ENCODE results near the gene MUC5B.
"Not testable (repeated sequence)": the region's sequence is repeated elsewhere in the genome, so short reads cannot be mapped to it uniquely, and the experiment has no call there.

Gene MUC5B, protein sequence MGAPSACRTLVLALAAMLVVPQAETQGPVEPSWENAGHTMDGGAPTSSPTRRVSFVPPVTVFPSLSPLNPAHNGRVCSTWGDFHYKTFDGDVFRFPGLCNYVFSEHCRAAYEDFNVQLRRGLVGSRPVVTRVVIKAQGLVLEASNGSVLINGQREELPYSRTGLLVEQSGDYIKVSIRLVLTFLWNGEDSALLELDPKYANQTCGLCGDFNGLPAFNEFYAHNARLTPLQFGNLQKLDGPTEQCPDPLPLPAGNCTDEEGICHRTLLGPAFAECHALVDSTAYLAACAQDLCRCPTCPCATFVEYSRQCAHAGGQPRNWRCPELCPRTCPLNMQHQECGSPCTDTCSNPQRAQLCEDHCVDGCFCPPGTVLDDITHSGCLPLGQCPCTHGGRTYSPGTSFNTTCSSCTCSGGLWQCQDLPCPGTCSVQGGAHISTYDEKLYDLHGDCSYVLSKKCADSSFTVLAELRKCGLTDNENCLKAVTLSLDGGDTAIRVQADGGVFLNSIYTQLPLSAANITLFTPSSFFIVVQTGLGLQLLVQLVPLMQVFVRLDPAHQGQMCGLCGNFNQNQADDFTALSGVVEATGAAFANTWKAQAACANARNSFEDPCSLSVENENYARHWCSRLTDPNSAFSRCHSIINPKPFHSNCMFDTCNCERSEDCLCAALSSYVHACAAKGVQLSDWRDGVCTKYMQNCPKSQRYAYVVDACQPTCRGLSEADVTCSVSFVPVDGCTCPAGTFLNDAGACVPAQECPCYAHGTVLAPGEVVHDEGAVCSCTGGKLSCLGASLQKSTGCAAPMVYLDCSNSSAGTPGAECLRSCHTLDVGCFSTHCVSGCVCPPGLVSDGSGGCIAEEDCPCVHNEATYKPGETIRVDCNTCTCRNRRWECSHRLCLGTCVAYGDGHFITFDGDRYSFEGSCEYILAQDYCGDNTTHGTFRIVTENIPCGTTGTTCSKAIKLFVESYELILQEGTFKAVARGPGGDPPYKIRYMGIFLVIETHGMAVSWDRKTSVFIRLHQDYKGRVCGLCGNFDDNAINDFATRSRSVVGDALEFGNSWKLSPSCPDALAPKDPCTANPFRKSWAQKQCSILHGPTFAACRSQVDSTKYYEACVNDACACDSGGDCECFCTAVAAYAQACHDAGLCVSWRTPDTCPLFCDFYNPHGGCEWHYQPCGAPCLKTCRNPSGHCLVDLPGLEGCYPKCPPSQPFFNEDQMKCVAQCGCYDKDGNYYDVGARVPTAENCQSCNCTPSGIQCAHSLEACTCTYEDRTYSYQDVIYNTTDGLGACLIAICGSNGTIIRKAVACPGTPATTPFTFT (N-terminal part only)

DNA sequence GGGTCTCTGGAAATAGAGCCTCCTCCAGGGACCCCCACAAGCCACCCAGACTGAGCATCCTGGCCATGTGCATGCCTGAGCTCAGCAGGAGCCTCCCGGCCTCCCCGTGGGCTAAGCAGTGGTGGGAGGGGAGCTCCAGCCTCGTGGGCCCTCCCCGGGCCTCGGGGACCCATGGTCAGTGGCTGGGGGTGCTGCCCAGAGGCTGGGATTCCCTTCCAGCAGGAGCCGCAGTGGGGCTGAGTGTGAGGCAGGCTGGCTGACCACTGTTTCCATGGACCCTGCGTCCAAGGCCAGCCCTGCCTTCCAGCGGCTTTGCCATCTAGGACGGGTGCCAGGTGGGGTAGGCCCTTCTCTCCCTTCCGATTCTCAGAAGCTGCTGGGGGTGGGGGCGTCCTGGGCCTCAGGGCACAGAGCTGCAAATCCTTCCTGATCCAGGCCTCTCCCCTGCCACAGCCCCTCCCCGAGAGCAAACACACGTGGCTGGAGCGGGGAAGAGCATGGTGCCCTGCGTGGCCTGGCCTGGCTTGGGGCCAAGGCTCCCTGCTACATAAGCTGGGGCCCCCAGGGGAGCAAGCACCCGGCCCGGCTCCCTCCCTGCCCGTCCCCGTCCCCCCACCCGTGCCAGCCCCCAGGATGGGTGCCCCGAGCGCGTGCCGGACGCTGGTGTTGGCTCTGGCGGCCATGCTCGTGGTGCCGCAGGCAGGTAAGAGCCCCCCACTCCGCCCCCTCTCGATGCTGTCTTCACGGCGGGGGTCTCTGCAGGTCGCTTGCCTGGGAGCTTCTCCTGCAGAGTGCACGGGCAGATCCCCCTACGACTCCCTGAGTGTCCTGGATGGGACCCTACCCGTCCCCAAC lies at the start of gene MUC5B:
Gene MUC5B (plus strand): TSS at position 576 of the 855 bp plus-strand sequence. CDS start 58 bp downstream, at position 634.
- DNase-seq (ENCODE audit: low spot score): no peak

DNA sequence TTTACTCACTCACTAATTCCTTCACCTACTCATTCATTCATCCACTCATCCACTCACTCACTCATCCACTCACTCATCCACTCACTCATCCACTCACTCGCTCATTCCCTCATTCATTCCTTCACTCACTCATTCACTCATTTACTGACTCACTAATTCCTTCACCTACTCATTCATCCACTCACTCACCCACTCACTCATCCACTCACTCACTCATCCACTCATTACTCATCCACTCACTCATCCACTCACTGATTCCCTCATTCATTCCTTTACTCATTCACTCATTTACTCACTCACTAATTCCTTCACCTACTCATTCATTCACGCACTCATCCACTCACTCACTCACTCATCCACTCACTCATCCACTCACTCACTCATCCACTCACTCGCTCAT lies 49.5 kb upstream of the MUC5B start:
- DNase-seq (ENCODE audit: low spot score): not testable (repeated sequence)

DNA sequence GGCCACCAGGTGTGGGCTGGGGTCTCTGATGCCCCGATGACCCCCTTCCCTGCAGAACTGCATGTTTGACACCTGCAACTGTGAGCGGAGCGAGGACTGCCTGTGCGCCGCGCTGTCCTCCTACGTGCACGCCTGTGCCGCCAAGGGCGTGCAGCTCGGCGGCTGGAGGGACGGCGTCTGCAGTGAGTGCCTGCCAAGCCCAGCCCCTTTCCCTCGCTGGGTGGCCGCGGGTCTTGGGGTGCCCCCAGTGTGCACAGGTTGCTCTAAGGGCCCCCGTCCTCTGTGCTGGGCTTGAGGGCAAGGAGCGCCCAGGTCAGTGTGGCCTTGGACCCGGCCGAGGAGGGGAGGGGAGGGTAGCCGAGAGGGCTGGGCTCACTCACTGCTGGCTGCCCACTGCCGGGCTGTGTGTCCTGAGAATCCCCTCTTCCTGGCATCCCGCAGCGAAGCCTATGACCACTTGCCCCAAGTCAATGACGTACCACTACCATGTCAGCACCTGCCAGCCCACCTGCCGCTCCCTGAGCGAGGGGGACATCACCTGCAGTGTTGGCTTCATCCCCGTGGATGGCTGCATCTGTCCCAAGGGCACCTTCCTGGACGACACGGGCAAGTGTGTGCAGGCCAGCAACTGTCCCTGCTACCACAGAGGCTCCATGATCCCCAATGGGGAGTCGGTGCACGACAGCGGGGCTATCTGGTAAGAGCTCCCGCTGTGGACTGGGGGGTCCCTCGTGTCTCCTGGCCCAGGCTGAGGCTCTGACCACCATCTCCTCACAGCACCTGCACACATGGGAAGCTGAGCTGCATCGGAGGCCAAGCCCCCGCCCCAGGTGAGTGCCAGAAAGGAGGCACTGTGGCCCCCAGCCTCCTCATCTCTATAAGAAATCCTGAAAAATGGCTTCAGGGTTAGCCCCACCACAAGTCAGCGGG lies 48.2 kb upstream of the MUC5B start:
- DNase-seq (ENCODE audit: low spot score): no peak

DNA sequence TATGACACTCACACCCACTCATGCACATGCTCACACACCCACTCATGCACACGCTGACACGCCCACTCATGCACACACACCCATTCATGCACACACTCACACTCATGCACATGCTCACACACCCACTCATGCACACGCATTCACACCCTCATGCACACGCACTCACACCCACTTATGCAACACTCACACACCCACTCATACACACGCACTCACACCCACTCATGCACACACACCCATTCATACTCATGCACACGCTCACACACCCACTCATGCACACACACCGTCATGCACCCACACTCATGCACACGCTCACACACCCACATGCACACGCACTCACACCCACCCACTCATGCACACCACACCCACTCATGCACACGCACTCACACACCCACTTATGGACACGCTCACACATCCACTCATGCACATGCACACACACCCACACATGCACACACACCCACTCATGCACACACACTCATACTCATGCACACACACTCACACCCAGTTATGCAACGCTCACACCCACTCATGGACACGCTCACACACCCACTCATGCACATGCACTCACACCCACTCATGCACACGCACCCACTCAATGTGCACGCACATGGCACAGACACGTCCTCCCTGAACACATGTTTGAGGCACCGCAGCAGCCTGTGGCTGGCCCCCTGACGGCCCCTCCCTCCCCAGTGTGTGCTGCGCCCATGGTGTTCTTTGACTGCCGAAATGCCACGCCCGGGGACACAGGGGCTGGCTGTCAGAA lies 47.2 kb upstream of the MUC5B start:
- no peak for DNase-seq (ENCODE audit: low spot score)

DNA sequence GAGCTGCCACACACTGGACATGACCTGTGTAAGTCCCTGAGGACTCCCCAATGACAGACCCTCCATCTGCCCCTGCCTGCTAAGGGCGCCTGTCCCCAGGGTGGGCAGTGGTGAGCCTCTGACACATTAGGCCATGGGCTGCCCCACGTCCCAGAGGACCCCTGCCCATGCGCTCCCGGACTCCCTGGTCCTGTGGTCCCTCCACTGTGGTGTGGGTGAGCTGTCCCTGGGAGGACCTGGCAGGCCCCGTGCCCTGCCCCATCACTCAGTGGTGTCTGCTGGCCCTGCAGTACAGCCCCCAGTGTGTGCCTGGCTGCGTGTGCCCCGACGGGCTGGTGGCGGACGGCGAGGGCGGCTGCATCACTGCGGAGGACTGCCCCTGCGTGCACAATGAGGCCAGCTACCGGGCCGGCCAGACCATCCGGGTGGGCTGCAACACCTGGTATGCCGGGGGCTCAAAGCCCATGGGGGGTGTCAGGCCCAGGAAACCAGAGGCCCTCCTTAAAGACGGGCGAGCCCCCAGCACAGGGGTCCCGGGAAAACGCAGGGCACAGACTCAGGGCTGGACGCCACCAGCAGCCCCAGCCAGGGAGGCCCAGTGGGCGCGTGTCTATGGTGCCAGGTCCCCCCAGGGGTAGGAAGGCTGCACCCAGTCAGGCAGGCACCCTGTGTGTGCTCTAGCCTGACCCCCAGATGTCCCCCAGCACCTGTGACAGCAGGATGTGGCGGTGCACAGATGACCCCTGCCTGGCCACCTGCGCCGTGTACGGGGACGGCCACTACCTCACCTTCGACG lies 46.4 kb upstream of the MUC5B start:
- DNase-seq (ENCODE audit: low spot score): no peak

DNA sequence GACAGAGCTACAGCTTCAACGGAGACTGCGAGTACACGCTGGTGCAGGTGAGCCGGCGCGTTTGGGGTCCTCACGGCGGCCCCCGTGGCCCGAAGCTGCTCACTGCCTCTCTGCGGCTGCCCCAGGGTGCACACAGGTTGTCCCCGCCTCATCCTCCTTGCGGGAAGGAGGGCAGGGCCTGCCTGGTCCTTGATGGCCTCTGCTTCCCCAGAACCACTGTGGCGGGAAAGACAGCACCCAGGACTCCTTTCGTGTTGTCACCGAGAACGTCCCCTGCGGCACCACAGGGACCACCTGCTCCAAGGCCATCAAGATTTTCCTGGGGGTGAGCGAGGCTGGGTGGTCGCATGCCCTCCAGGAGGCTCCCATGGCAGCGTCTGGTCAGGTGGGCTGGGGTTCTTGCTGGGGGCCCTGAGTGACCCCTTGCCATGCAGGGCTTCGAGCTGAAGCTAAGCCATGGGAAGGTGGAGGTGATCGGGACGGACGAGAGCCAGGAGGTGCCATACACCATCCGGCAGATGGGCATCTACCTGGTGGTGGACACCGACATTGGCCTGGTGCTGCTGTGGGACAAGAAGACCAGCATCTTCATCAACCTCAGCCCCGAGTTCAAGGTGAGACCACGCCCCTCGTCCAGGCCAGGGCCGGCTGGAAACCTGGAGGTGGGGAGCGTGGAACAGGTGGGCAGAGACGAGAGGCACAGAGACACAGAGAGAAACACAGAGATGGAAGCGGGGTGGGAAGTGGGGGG lies 45.7 kb upstream of the MUC5B start:
- DNase-seq (ENCODE audit: low spot score): no peak

DNA sequence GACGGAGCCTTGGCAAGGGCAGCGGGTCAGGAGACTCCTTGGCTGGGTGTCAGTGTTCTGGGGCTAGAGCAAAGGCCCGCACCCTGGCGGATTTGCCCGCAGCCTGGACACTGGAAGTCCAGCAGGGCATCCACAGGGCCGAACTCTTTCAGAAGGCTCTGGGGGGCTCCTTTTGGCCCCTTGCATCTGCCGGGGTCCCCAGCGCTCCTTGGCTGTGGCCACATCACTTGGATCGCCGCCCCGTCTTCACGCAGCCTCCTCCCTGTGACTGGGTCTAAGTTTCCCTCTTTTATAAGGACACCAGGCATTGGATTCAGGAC lies 45.1 kb upstream of the MUC5B start:
- DNase-seq (ENCODE audit: low spot score): no peak

DNA sequence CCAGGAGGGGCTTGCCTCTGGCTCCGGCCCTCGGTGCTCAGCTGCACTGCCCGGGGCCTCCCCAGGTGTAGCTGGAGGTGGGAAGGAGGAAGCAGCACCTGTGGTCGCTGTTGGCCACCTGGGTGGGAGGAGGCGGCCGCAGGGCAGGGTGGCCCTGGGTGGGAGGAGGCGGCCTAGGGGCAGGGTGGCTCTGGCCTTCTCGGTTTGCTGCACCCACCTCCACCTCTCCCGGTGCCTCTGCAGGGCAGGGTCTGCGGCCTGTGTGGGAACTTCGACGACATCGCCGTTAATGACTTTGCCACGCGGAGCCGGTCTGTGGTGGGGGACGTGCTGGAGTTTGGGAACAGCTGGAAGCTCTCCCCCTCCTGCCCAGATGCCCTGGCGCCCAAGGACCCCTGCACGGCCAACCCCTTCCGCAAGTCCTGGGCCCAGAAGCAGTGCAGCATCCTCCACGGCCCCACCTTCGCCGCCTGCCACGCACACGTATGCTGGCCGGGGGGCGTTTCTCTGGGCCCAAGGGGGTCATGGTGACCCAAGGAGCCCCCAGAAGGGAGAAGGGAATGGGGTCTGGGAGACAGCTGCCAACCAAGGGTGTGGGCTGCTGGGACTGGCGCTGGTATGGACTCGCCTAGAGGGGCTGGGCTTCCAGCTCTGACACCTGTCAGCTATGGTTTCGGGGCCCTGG lies 44.5 kb upstream of the MUC5B start:
- no peak for DNase-seq (ENCODE audit: low spot score)

DNA sequence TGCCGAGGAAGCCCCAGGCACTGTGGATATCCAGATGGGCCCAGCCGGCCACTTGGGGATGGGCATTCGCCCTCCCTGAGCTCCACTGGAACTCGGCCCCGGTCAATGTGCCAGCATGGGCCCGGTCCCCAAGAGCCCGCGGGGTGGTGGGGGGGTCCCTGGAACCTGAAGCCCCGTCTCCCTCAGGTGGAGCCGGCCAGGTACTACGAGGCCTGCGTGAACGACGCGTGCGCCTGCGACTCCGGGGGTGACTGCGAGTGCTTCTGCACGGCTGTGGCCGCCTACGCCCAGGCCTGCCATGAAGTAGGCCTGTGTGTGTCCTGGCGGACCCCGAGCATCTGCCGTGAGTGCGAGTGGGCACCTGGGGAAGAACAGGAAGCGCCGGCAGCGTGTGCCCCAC lies 44.0 kb upstream of the MUC5B start:
- no peak for DNase-seq (ENCODE audit: low spot score)

DNA sequence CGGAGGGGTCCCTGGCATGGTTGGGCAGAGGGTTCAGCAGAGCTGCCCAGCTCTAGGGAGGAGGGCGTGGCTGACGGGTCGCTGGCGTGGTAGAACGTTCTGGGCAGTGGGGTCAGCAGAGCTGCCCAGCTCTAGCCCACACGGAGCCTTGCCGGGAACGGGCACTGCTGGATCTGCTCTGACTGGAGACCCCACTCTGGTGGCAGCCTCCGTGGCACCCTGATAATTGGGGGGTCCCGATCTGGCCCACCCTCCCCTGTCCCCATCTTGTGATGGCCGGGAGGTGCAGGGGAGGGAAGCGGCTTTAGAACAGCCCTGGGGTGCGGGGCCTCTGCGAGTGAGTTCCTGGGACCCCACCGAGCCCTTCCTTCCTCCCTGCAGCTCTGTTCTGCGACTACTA lies 43.2 kb upstream of the MUC5B start:
- no peak for DNase-seq (ENCODE audit: low spot score)

DNA sequence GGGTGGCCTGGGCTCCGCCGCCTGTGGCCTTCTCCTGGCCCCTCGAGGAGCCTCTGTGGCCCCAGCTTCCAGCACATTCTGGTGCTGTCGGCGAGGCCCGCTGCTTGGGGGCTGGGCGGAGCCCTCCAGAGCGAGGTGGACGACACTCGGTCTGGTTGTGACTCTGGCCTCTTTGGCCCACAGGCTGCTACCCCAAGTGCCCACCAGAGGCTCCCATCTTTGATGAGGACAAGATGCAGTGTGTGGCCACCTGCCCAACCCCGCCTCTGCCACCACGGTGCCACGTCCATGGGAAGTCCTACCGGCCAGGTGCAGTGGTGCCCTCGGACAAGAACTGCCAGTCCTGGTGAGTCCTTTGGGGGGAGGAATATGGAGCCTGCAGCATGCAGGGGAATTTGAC lies 42.7 kb upstream of the MUC5B start:
- DNase-seq (ENCODE audit: low spot score): no peak

DNA sequence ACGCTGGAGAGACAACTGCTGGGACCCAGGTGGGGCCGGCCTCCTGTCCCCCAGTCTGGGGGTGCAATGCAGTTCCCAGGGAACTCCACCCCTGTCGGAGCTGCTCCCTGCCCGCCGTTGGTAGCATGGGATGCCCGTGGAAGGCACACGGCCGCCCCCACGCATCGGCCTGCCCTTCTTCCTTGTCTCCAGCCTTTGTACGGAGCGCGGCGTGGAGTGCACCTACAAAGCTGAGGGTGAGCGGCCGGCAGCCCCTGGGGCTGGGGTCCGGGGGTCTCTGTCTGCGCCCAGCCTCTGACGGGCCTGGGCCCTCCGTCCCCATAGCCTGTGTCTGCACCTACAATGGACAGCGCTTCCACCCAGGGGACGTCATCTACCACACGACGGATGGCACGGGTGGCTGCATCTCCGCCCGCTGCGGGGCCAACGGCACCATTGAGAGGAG lies 41.9 kb upstream of the MUC5B start:
- no peak for DNase-seq (ENCODE audit: low spot score)

DNA sequence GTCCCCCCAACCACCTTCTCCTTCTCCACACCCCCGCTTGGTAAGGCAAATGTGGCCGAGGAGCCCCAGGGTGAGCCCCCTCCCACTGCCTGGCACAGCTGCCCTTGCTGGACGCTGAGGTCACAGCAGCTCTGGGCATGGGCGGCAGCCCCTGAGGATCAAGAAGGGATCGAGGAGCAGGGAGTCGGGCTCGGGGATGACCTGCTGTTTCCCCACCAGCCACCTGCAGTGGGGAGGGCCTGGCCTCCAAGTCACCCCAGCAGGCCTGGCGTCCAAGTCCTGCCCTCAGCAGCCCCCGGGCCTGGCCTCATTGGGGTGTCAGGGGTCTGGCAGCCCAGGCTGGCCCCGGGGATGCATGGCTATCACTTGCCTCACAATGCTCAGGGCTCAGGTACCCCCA lies 41.4 kb upstream of the MUC5B start:
- DNase-seq (ENCODE audit: low spot score): no peak

DNA sequence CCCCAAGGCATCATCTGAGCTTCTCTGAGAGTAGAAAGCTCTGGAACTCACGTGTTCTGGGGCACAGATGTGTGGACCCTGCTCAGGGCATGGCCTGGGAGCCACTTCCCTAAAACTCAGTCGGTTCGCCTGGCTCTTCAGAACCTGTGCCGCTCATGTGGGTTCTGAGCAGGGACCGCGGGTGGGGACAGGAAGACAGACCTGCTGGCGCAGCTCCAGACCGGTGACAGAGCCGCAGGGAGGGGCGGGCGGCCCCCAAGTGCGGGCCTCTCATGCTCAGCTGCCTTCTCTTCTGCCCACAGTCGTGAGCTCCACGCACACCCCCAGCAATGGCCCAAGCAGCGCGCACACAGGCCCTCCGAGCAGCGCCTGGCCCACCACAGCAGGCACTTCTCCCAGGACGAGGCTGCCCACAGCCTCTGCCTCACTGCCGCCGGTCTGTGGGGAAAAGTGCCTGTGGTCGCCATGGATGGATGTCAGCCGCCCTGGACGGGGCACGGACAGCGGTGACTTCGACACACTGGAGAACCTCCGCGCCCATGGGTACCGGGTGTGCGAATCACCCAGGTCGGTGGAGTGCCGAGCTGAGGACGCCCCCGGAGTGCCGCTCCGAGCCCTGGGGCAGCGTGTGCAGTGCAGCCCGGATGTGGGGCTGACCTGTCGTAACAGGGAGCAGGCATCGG lies 40.9 kb upstream of the MUC5B start:
- no peak for DNase-seq (ENCODE audit: low spot score)

DNA sequence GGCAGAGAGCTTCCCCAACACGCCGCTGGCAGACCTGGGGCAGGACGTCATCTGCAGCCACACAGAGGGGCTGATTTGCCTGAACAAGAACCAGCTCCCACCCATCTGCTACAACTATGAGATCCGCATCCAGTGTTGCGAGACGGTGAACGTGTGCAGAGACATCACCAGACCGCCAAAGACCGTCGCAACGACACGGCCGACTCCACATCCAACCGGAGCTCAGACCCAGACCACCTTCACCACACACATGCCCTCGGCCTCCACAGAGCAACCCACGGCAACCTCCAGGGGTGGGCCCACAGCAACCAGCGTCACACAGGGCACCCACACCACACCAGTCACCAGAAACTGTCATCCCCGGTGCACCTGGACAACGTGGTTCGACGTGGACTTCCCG lies 38.7 kb upstream of the MUC5B start:
- not testable (repeated sequence) for DNase-seq (ENCODE audit: low spot score)

DNA sequence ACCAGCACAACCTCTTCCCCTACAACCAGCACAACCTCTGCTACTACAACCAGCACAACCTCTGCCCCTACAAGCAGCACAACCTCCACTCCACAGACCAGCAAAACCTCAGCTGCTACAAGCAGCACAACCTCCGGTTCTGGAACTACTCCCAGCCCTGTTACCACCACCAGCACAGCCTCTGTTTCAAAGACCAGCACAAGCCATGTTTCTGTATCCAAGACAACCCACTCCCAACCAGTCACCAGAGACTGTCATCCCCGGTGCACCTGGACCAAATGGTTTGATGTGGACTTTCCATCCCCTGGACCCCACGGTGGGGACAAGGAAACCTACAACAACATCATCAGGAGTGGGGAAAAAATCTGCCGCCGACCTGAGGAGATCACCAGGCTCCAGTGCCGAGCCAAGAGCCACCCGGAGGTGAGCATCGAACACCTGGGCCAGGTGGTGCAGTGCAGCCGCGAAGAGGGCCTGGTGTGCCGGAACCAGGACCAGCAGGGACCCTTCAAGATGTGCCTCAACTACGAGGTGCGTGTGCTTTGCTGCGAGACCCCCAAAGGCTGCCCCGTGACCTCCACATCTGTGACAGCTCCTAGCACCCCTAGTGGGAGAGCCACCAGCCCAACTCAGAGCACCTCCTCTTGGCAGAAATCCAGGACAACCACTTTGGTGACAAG lies 34.3 kb upstream of the MUC5B start:
- not testable (repeated sequence) for DNase-seq (ENCODE audit: low spot score)

Data from HuH-7 (cell line).